ENCODE results near the gene SERTAD3.
"Not testable (repeated sequence)": the region's sequence is repeated elsewhere in the genome, so short reads cannot be mapped to it uniquely, and the experiment has no call there.

SERTAD3 gene

DNA sequence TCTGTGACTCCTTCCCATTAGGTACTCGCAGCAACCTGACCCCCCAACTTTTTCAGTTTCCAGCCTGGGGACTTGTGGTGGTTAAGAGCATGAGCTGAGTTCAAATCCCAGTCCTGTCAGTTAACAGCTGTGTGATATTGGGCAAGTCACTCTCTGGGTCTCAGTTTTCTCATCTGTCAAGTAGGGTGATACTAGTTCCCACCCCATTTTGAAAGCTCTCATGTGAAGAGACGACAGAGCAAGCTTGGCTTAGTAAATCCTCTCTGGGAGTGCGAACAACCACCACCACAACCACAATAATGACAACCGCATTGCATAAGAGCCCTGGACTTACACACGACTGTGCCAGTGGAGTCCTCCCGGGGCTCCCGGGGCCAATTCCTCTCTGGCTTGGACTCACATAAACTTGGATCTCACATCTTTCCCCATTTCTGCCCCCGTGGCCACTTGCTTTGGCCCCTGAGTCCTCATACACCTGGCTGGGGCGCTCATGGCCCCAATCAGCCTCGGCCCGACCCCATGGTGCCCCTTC, 21.0 kb upstream of the SERTAD3 start:
- H3K36me3 Mint-ChIP-seq (ENCODE audit: low read depth) = no peaks in the 10 kb centered on the region
- no peaks in the 10 kb centered on the region for H3K9me3 Mint-ChIP-seq
- peak overlapping the region; percentile 68 for H3K4me3 Mint-ChIP-seq
- DNase-seq (ENCODE audit: low spot score) = peak; percentile 36
- peaks cover 20% of the 10 kb centered on the region for H3K27me3 Mint-ChIP-seq (ENCODE audit: low read depth)
- H3K4me1 Mint-ChIP-seq (ENCODE audit: low read depth) = peaks cover 22% of the 10 kb centered on the region
- peak overlapping the region; percentile 77 for H3K27ac Mint-ChIP-seq

GRCh38 chr19:40464059-40465024, 20.2 kb upstream of the SERTAD3 start:
- Mint-ChIP-seq H3K9me3 (no peaks in the 10 kb centered on the region), H3K4me3 (peak overlapping the region; percentile 68), H3K27ac (peak overlapping the region; percentile 77), H3K4me1 (ENCODE audit: low read depth) (peaks cover 22% of the 10 kb centered on the region), H3K36me3 (ENCODE audit: low read depth) (no peaks in the 10 kb centered on the region), H3K27me3 (ENCODE audit: low read depth) (peaks cover 20% of the 10 kb centered on the region)
- DNase-seq (ENCODE audit: low spot score) = peak; percentile 59

DNA sequence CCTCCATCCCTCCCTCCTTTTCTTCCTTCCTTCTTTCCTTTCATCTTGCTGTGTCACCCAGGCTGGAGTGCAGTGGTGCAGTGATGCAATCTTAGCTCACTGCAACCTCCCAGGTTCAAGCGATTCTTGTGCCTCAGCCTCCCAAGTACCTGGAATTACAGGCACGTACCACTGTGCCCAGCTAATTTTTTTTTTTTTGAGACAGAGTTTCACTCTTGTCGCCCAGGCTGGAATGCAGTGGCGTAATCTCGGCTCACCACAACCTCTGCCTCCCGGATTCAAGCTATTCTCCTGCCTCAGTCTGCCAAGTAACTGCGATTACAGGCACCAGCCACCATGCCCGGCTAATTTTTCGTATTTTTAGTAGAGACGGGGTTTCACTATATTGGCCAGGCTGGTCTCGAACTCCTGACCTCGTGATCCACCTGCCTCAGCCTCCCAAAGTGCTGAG, 19.5 kb upstream of the SERTAD3 start:
- not testable (repeated sequence) for H3K4me3 Mint-ChIP-seq; DNase-seq (ENCODE audit: low spot score); H3K27ac Mint-ChIP-seq

GRCh38 chr19:40461669-40462221, 17.6 kb upstream of the SERTAD3 start:
- Mint-ChIP-seq H3K9me3 (no peaks in the 10 kb centered on the region), H3K4me3 (no peak overlapping the region), H3K27me3 (ENCODE audit: low read depth) (peaks cover 9% of the 10 kb centered on the region), H3K36me3 (ENCODE audit: low read depth) (no peaks in the 10 kb centered on the region), H3K27ac (no peak overlapping the region), H3K4me1 (ENCODE audit: low read depth) (peaks cover 22% of the 10 kb centered on the region)
- DNase-seq (ENCODE audit: low spot score) = no peak

More for the DNA sequence above, 19.5 kb upstream of the SERTAD3 start:
- Mint-ChIP-seq H3K27me3 (ENCODE audit: low read depth) (peaks cover 20% of the 10 kb centered on the region), H3K4me1 (ENCODE audit: low read depth) (peaks cover 22% of the 10 kb centered on the region)
- not testable (repeated sequence) for H3K36me3 Mint-ChIP-seq (ENCODE audit: low read depth); H3K9me3 Mint-ChIP-seq

- Mint-ChIP-seq H3K36me3 (ENCODE audit: low read depth) (no peaks in the 10 kb centered on the region), H3K27ac (no peak overlapping the region), H3K9me3 (no peaks in the 10 kb centered on the region), H3K4me1 (ENCODE audit: low read depth) (peaks cover 9% of the 10 kb centered on the region), H3K27me3 (ENCODE audit: low read depth) (no peaks in the 10 kb centered on the region), H3K4me3 (no peak overlapping the region)
- no peak for DNase-seq (ENCODE audit: low spot score)
Observed at GRCh38 chr19:40460185-40460584, 16.1 kb upstream of the SERTAD3 start.

DNA sequence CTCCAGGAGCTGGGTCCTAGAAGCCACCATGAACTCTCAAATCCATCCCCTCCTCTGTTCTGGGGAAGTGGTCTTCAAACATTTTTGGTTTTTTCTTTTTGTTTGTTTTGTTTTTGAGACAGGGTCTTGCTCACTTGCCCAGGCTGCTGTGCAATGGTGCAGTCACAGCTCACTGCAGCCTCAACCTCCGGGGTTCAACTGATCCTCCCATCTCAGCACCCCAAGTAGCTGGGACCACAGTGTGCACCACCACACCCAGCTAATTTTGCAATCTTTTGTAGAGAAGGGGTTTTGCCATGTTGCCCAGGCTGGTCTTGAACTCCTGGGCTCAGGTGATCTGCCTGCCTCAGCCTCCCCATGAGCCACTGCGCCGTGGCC, 14.5 kb upstream of the SERTAD3 start:
- Mint-ChIP-seq H3K36me3 (ENCODE audit: low read depth) (no peaks in the 10 kb centered on the region), H3K27me3 (ENCODE audit: low read depth) (no peaks in the 10 kb centered on the region), H3K27ac (no peak overlapping the region), H3K4me3 (no peak overlapping the region), H3K9me3 (no peaks in the 10 kb centered on the region), H3K4me1 (ENCODE audit: low read depth) (peaks cover 2% of the 10 kb centered on the region)
- DNase-seq (ENCODE audit: low spot score) = no peak

GRCh38 chr19:40457953-40458596, 13.9 kb upstream of the SERTAD3 start:
- peaks cover 2% of the 10 kb centered on the region for H3K4me1 Mint-ChIP-seq (ENCODE audit: low read depth)
- H3K36me3 Mint-ChIP-seq (ENCODE audit: low read depth) = no peaks in the 10 kb centered on the region
- no peak overlapping the region for H3K4me3 Mint-ChIP-seq
- H3K27ac Mint-ChIP-seq = no peak overlapping the region
- no peak for DNase-seq (ENCODE audit: low spot score)
- H3K27me3 Mint-ChIP-seq (ENCODE audit: low read depth) = no peaks in the 10 kb centered on the region
- H3K9me3 Mint-ChIP-seq = no peaks in the 10 kb centered on the region

DNA sequence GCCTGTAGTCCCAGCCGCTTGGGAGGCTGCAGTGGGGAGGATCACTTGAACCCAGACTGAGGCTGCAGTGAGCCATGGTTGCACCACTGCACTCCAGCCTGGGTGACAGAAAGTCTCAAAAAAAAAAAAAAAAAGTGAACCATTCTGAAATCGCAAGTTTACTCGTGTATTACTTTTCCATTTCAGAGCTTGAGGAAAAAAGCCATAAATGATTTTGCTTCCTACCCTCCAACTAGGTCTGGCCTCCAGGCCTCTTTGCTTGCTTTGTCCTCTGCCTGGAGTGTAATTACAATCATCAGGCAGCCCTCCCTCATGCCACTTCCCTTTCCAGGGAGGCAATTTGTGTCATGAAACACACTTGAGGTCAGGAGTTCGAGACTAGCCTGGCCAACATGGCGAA, 12.9 kb upstream of the SERTAD3 start:
- Mint-ChIP-seq H3K27ac (no peak overlapping the region), H3K4me3 (no peak overlapping the region), H3K9me3 (no peaks in the 10 kb centered on the region), H3K4me1 (ENCODE audit: low read depth) (peaks cover 2% of the 10 kb centered on the region), H3K36me3 (ENCODE audit: low read depth) (no peaks in the 10 kb centered on the region), H3K27me3 (ENCODE audit: low read depth) (no peaks in the 10 kb centered on the region)
- no peak for DNase-seq (ENCODE audit: low spot score)

DNA sequence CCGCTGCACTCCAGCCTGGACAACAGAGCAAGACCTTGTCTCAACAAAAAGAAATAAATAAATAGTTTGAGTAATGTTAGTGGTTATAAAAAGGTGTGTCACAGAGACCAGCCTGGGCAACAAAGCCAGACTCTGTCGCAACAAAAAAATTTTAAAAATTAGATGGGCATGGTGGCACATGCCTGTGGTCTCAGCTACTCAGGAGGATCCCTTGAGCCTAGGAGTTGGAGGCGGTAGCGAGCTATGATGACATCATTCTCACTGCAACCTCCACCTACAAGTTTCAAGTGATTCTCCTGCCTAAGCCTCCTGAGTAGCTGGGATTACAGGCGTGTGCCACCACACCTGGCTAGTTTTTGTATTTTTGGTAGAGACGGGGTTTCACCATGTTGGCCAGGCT, 9.8 kb upstream of the SERTAD3 start:
- DNase-seq (ENCODE audit: low spot score); H3K36me3 Mint-ChIP-seq (ENCODE audit: low read depth); H3K4me3 Mint-ChIP-seq; H3K9me3 Mint-ChIP-seq; H3K27ac Mint-ChIP-seq; H3K4me1 Mint-ChIP-seq (ENCODE audit: low read depth); H3K27me3 Mint-ChIP-seq (ENCODE audit: low read depth): not testable (repeated sequence)

GRCh38 chr19:40453151-40453735, 9.1 kb upstream of the SERTAD3 start:
- no peak overlapping the region for H3K27ac Mint-ChIP-seq
- H3K27me3 Mint-ChIP-seq (ENCODE audit: low read depth) = no peaks in the 10 kb centered on the region
- no peak for DNase-seq (ENCODE audit: low spot score)
- H3K9me3 Mint-ChIP-seq = no peaks in the 10 kb centered on the region
- no peaks in the 10 kb centered on the region for H3K4me1 Mint-ChIP-seq (ENCODE audit: low read depth)
- H3K36me3 Mint-ChIP-seq (ENCODE audit: low read depth) = no peaks in the 10 kb centered on the region
- H3K4me3 Mint-ChIP-seq = no peak overlapping the region

GRCh38 chr19:40452016-40452415, 7.9 kb upstream of the SERTAD3 start:
- no peak for DNase-seq (ENCODE audit: low spot score)
- Mint-ChIP-seq H3K4me3 (no peak overlapping the region), H3K27ac (no peak overlapping the region), H3K27me3 (ENCODE audit: low read depth) (no peaks in the 10 kb centered on the region), H3K9me3 (no peaks in the 10 kb centered on the region), H3K36me3 (ENCODE audit: low read depth) (no peaks in the 10 kb centered on the region), H3K4me1 (ENCODE audit: low read depth) (no peaks in the 10 kb centered on the region)

GRCh38 chr19:40450664-40451063, 6.5 kb upstream of the SERTAD3 start:
- no peaks in the 10 kb centered on the region for H3K9me3 Mint-ChIP-seq
- peaks cover under 1% of the 10 kb centered on the region for H3K4me1 Mint-ChIP-seq (ENCODE audit: low read depth)
- H3K27me3 Mint-ChIP-seq (ENCODE audit: low read depth) = no peaks in the 10 kb centered on the region
- no peaks in the 10 kb centered on the region for H3K36me3 Mint-ChIP-seq (ENCODE audit: low read depth)
- H3K27ac Mint-ChIP-seq = no peak overlapping the region
- no peak overlapping the region for H3K4me3 Mint-ChIP-seq
- DNase-seq (ENCODE audit: low spot score) = no peak

DNA sequence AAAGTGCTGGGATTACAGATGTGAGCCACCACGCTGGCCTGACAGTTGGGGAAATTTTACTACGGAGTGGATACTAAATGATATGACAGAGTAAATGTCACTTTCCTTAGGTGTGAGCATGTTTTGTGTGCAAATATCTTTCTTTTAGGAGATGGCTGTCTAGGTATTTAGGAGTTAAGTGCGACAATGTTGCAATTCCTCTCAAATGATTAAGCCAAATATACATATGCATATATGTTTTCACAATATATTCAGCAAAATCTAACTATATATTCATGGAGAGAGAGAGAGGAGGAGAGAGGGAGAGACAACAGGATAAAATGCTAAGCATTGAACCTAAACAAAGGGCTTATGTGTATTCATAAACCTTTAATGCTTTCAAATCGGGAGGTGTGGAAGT, 5.4 kb upstream of the SERTAD3 start:
- no peaks in the 10 kb centered on the region for H3K9me3 Mint-ChIP-seq
- no peak for DNase-seq (ENCODE audit: low spot score)
- H3K4me1 Mint-ChIP-seq (ENCODE audit: low read depth) = peaks cover 6% of the 10 kb centered on the region
- H3K27ac Mint-ChIP-seq = no peak overlapping the region
- H3K4me3 Mint-ChIP-seq = no peak overlapping the region
- H3K36me3 Mint-ChIP-seq (ENCODE audit: low read depth) = no peaks in the 10 kb centered on the region
- no peaks in the 10 kb centered on the region for H3K27me3 Mint-ChIP-seq (ENCODE audit: low read depth)
